ENCODE data around the gene LUC7L.
"Not testable (repeated sequence)": the region's sequence is repeated elsewhere in the genome, so short reads cannot be mapped to it uniquely, and the experiment has no call there.

Gene LUC7L

DNA sequence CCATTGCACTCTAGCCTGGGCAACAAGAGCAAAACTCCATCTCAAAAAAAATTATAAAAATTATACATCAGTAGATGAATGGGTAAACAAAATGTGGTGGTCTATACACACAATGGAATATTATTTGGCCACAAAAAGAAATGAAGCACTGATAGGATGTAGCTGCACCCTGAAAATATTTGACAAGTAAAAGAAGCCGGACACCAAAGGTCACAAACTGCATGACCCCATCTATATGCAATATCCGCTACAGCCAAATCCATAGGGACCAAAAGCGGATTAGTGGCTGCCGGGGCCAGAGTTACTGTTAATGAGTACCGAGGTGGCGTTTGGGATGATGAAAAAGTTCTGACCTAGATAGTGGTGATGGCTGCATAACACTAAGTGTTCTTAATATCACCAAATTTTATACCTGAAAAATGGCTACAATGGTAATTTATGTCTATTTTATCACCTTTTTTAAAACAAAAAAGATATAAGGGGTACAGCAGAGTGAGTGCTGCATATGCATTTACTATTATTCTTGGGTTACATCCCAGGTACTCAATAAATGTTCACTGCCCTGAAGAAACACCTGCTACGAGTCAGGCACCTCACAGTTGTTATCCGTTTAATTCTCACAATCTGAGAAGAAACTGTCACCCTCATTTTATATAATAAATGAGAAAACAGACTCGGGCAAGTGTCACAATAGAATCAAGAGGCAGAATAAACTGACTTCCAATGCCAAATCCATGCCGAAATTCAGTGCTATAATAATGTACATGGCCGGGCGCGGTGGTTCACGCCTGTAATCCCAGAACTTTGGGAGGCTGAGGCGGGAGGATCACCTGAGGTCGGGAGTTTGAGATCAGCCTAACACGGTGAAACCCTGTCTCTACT lies 49.8 kb downstream of the LUC7L start:
- DNase-seq (ENCODE audit: low read depth): no peak

DNA sequence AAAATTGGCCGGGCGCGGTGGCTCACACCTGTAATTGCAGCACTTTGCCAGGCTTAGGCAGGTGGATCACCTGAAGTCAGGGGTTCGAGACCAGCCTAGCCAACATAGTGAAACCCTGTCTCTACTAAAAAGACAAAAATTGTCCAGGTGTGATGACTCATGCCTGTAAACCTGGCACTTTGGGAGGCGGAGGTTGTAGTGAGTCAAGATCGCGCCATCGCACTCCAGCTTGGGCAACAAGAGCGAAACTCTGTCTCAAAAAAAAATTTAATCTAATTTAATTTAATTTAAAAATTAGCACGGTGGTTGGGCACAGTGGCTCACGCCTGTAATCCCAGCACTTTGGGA lies 50.6 kb downstream of the LUC7L start:
- DNase-seq (ENCODE audit: low read depth): no peak

DNA sequence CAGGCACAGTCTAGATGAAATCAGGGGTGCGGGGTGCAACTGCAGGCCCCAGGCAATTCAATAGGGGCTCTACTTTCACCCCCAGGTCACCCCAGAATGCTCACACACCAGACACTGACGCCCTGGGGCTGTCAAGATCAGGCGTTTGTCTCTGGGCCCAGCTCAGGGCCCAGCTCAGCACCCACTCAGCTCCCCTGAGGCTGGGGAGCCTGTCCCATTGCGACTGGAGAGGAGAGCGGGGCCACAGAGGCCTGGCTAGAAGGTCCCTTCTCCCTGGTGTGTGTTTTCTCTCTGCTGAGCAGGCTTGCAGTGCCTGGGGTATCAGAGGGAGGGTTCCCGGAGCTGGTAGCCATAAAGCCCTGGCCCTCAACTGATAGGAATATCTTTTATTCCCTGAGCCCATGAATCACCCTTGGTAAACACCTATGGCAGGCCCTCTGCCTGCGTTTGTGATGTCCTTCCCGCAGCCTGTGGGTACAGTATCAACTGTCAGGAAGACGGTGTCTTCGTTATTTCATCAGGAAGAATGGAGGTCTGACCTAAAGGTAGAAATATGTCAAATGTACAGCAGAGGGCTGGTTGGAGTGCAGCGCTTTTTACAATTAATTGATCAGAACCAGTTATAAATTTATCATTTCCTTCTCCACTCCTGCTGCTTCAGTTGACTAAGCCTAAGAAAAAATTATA lies 51.1 kb downstream of the LUC7L start:
- no peak for DNase-seq (ENCODE audit: low read depth)

DNA sequence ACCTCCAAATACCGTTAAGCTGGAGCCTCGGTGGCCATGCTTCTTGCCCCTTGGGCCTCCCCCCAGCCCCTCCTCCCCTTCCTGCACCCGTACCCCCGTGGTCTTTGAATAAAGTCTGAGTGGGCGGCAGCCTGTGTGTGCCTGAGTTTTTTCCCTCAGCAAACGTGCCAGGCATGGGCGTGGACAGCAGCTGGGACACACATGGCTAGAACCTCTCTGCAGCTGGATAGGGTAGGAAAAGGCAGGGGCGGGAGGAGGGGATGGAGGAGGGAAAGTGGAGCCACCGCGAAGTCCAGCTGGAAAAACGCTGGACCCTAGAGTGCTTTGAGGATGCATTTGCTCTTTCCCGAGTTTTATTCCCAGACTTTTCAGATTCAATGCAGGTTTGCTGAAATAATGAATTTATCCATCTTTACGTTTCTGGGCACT lies 51.8 kb downstream of the LUC7L start:
- no peak for DNase-seq (ENCODE audit: low read depth)

DNA sequence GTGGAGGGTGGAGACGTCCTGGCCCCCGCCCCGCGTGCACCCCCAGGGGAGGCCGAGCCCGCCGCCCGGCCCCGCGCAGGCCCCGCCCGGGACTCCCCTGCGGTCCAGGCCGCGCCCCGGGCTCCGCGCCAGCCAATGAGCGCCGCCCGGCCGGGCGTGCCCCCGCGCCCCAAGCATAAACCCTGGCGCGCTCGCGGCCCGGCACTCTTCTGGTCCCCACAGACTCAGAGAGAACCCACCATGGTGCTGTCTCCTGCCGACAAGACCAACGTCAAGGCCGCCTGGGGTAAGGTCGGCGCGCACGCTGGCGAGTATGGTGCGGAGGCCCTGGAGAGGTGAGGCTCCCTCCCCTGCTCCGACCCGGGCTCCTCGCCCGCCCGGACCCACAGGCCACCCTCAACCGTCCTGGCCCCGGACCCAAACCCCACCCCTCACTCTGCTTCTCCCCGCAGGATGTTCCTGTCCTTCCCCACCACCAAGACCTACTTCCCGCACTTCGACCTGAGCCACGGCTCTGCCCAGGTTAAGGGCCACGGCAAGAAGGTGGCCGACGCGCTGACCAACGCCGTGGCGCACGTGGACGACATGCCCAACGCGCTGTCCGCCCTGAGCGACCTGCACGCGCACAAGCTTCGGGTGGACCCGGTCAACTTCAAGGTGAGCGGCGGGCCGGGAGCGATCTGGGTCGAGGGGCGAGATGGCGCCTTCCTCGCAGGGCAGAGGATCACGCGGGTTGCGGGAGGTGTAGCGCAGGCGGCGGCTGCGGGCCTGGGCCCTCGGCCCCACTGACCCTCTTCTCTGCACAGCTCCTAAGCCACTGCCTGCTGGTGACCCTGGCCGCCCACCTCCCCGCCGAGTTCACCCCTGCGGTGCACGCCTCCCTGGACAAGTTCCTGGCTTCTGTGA lies 52.5 kb downstream of the LUC7L start, which contains the start of gene HBA1:
HBA1 (plus strand) TSS at position 204 of the 906 bp plus-strand sequence; CDS start at position 241, 37 bp downstream.
- DNase-seq (ENCODE audit: low read depth): not testable (repeated sequence)

DNA sequence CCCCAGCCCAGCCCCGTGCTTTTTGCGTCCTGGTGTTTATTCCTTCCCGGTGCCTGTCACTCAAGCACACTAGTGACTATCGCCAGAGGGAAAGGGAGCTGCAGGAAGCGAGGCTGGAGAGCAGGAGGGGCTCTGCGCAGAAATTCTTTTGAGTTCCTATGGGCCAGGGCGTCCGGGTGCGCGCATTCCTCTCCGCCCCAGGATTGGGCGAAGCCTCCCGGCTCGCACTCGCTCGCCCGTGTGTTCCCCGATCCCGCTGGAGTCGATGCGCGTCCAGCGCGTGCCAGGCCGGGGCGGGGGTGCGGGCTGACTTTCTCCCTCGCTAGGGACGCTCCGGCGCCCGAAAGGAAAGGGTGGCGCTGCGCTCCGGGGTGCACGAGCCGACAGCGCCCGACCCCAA lies 53.2 kb downstream of the LUC7L start:
- DNase-seq (ENCODE audit: low read depth): not testable (repeated sequence)

DNA sequence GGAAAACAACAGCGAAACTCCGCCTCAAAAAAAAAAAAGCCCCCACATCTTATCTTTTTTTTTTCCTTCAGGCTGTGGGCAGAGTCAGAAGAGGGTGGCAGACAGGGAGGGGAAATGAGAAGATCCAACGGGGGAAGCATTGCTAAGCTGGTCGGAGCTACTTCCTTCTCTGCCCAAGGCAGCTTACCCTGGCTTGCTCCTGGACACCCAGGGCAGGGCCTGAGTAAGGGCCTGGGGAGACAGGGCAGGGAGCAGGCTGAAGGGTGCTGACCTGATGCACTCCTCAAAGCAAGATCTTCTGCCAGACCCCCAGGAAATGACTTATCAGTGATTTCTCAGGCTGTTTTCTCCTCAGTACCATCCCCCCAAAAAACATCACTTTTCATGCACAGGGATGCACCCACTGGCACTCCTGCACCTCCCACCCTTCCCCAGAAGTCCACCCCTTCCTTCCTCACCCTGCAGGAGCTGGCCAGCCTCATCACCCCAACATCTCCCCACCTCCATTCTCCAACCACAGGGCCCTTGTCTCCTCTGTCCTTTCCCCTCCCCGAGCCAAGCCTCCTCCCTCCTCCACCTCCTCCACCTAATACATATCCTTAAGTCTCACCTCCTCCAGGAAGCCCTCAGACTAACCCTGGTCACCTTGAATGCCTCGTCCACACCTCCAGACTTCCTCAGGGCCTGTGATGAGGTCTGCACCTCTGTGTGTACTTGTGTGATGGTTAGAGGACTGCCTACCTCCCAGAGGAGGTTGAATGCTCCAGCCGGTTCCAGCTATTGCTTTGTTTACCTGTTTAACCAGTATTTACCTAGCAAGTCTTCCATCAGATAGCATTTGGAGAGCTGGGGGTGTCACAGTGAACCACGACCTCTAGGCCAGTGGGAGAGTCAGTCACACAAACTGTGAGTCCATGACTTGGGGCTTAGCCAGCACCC lies 54.0 kb downstream of the LUC7L start:
- no peak for DNase-seq (ENCODE audit: low read depth)

DNA sequence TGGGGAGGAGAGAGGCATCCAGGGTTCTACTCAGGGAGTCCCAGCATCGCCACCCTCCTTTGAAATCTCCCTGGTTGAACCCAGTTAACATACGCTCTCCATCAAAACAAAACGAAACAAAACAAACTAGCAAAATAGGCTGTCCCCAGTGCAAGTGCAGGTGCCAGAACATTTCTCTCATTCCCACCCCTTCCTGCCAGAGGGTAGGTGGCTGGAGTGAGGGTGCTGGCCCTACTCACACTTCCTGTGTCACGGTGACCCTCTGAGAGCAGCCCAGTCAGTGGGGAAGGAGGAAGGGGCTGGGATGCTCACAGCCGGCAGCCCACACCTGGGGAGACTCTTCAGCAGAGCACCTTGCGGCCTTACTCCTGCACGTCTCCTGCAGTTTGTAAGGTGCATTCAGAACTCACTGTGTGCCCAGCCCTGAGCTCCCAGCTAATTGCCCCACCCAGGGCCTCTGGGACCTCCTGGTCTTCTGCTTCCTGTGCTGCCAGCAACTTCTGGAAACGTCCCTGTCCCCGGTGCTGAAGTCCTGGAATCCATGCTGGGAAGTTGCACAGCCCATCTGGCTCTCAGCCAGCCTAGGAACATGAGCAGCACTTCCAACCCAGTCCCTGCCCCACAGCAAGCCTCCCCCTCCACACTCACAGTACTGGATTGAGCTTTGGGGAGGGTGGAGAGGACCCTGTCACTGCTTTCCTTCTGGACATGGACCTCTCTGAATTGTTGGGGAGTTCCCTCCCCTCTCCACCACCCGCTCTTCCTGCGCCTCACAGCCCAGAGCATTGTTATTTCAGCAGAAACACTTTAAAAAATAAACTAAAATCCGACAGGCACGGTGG lies 55.1 kb downstream of the LUC7L start:
- DNase-seq (ENCODE audit: low read depth): not testable (repeated sequence)

DNA sequence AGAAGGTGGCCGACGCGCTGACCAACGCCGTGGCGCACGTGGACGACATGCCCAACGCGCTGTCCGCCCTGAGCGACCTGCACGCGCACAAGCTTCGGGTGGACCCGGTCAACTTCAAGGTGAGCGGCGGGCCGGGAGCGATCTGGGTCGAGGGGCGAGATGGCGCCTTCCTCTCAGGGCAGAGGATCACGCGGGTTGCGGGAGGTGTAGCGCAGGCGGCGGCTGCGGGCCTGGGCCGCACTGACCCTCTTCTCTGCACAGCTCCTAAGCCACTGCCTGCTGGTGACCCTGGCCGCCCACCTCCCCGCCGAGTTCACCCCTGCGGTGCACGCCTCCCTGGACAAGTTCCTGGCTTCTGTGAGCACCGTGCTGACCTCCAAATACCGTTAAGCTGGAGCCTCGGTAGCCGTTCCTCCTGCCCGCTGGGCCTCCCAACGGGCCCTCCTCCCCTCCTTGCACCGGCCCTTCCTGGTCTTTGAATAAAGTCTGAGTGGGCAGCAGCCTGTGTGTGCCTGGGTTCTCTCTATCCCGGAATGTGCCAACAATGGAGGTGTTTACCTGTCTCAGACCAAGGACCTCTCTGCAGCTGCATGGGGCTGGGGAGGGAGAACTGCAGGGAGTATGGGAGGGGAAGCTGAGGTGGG lies 55.9 kb downstream of the LUC7L start:
- not testable (repeated sequence) for DNase-seq (ENCODE audit: low read depth)

DNA sequence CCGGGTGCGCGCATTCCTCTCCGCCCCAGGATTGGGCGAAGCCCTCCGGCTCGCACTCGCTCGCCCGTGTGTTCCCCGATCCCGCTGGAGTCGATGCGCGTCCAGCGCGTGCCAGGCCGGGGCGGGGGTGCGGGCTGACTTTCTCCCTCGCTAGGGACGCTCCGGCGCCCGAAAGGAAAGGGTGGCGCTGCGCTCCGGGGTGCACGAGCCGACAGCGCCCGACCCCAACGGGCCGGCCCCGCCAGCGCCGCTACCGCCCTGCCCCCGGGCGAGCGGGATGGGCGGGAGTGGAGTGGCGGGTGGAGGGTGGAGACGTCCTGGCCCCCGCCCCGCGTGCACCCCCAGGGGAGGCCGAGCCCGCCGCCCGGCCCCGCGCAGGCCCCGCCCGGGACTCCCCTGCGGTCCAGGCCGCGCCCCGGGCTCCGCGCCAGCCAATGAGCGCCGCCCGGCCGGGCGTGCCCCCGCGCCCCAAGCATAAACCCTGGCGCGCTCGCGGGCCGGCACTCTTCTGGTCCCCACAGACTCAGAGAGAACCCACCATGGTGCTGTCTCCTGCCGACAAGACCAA lies 56.8 kb downstream of the LUC7L start, which contains the start of gene HBA2:
HBA2 (plus strand) TSS at position 503 of the 568 bp plus-strand sequence; CDS start at position 540, 37 bp downstream.
- DNase-seq (ENCODE audit: low read depth): not testable (repeated sequence)

DNA sequence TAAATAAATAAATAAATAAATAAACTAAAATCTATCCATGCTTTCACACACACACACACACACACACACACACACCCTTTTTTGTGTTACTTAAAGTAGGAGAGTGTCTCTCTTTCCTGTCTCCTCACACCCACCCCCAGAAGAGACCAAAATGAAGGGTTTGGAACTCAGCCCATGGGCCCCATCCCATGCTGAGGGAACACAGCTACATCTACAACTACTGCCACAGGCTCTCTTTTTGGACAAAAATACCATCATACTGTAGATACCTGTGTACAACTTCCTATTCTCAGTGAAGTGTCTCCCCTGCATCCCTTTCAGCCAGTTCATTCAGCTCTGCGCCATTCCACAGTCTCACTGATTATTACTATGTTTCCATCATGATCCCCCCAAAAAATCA lies 58.5 kb downstream of the LUC7L start:
- DNase-seq (ENCODE audit: low read depth): no peak

DNA sequence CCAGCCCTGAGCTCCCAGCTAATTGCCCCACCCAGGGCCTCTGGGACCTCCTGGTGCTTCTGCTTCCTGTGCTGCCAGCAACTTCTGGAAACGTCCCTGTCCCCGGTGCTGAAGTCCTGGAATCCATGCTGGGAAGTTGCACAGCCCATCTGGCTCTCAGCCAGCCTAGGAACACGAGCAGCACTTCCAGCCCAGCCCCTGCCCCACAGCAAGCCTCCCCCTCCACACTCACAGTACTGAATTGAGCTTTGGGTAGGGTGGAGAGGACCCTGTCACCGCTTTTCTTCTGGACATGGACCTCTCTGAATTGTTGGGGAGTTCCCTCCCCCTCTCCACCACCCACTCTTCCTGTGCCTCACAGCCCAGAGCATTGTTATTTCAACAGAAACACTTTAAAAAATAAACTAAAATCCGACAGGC lies 59.2 kb downstream of the LUC7L start:
- DNase-seq (ENCODE audit: low read depth): not testable (repeated sequence)

DNA sequence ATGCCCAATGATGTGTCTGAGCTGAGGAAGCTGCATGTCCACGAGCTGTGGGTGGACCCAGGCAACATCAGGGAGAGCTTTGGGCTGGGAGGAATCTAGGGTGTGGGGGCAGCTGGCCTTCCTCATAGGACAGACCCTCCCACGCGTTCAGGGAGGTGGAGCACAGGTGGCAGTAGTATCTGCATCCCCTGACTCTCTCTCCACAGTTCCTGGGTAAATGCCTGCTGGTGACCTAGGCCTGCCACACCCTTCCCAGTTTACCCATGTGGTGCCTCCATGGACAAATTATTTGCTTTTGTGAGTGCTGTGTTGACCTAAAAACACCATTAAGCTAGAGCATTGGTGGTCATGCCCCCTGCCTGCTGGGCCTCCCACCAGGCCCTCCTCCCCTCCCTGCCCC lies 60.2 kb downstream of the LUC7L start:
- no peak for DNase-seq (ENCODE audit: low read depth)

DNA sequence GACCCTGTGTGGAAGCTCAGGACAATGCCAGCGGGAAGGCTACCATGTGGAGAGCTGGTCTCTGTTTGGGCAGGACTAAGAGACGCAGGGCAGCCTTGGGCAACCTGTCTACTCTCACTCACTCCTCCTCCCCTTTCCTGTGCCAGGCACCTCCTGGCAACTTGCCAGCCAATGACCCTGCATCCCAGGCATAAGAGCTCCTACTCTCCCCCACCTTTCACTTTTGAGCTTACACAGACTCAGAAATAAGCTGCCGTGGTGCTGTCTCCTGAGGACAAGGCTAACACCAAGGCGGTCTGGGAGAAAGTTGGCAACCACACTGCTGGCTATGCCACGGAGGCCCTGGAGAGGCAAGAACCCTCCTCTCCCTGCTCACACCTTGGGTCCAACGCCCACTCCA lies 60.8 kb downstream of the LUC7L start:
- DNase-seq (ENCODE audit: low read depth): no peak

DNA sequence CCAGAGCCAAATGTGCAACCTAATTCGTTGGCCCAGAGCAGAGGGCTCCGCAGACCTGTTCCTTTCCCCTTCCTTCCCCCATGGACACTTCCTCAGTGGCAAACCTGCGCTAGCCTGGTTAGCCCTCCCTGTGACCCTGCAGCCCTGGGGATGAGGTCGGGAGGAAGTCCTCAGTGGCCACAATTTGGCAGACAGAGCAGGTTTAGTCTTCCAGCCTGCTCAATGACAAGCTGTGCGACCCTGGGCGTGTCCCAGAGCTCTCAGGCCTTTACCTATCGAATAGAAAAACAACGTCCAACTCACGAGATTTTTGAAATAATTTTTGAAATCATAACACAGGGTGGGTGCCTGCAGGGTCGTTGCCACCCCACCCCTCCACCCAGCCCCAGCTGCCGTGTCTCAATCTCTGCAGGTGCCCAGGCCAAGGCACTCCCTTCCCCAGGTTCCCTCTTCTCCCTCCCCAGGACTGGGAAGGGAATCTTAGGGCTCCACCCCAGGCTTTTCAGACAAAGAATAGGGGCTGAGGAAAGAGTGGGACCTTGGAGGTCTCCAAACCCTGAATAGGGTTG lies 62.0 kb downstream of the LUC7L start:
- no peak for DNase-seq (ENCODE audit: low read depth)

DNA sequence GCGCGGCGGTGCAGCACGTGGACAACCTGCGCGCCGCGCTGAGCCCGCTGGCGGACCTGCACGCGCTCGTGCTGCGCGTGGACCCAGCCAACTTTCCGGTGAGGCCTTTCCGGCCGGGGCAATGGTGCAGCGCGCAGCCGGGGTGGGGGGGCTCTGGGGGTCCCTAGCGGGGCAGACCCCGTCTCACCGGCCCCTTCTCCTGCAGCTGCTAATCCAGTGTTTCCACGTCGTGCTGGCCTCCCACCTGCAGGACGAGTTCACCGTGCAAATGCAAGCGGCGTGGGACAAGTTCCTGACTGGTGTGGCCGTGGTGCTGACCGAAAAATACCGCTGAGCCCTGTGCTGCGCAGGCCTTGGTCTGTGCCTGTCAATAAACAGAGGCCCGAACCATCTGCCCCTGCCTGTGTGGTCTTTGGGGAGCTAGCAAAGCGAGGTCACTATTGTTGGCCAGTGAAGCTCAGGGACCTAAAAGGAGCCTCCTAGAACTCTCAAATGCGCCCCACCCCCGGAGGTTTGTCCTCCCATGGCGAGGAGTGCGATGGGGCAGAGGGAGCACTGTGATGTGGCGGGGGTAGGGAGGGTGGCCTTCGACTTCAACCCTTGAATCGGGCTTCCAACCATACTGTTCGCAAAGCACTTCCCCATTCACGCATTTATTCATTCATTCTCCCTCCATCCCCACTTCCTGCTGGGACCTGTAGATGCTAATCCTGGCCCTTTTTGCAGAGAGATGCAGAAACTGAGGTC lies 62.7 kb downstream of the LUC7L start:
- no peak for DNase-seq (ENCODE audit: low read depth)

DNA sequence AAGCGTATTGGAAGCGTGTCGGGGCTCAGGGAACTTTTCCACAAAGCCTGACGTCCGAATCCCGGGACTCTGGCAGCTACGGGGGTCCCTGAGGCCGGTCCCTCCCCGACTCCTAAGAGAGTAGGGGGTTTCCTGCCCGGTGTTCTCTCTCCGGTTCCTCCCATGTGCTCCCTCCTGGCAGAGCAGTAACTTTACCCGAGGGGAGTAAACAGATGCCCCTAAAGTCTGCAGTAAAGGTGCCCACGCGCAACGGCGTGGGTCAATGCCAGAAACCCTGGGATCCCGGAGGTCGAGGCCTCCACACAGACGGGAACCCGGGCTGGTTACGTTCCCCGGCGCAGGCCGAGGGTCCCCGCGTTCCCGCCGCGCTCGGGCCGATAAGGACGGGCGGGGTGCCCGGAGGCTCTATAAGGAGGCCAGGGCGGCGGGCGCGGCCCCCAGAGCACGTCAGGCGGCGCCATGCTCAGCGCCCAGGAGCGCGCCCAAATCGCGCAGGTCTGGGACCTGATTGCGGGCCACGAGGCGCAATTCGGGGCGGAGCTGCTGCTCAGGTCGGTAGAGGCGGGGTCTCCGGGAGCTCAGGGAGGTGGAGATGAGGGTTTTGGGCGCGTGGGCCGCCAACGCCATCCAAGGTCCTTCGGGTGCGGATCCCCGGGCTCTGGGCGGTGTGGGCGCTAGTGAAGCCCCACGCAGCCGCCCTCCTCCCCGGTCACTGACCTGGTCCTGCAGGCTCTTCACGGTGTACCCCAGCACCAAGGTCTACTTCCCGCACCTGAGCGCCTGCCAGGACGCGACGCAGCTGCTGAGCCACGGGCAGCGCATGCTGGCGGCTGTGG lies 63.5 kb downstream of the LUC7L start, which contains the start of gene HBM:
HBM (plus strand) TSS at position 440 of the 836 bp plus-strand sequence; CDS start at position 460, 20 bp downstream.
- DNase-seq (ENCODE audit: low read depth): no peak

All from non-pigmented ciliary epithelial cell (primary cell).